ENCODE results near the gene CD200.

CD200 gene

GRCh38 chr3:112381673-112382542 is 49.0 kb downstream of the CD200 start:
- Histone ChIP-seq H3K9ac (ENCODE audit: low read depth, low read length) (no peak overlapping the region), H3K4me1 (ENCODE audit: control insufficient read depth, insufficient read depth, low read length) (peaks cover 8% of the 10 kb centered on the region), H3K27me3 (ENCODE audit: control insufficient read depth, insufficient read depth, low read length) (no peaks in the 10 kb centered on the region), H3K9me3 (ENCODE audit: control insufficient read depth, insufficient read depth, low read length) (no peaks in the 10 kb centered on the region), H3K36me3 (ENCODE audit: control insufficient read depth, insufficient read depth, low read length) (no peaks in the 10 kb centered on the region), H3K4me3 (ENCODE audit: low read depth, low read length) (no peak overlapping the region)

- Histone ChIP-seq H3K36me3 (ENCODE audit: control insufficient read depth, insufficient read depth, low read length) (no peaks in the 10 kb centered on the region), H3K9ac (ENCODE audit: low read depth, low read length) (no peak overlapping the region), H3K4me1 (ENCODE audit: control insufficient read depth, insufficient read depth, low read length) (peaks cover 5% of the 10 kb centered on the region), H3K4me3 (ENCODE audit: low read depth, low read length) (no peak overlapping the region), H3K9me3 (ENCODE audit: control insufficient read depth, insufficient read depth, low read length) (no peaks in the 10 kb centered on the region), H3K27me3 (ENCODE audit: control insufficient read depth, insufficient read depth, low read length) (no peaks in the 10 kb centered on the region)
Measured at GRCh38 chr3:112382543-112383160, 49.7 kb downstream of the CD200 start.

- H3K9me3 ChIP-seq (ENCODE audit: control insufficient read depth, insufficient read depth, low read length) = no peaks in the 10 kb centered on the region
- no peaks in the 10 kb centered on the region for H3K36me3 ChIP-seq (ENCODE audit: control insufficient read depth, insufficient read depth, low read length)
- H3K4me3 ChIP-seq (ENCODE audit: low read depth, low read length) = no peak overlapping the region
- H3K9ac ChIP-seq (ENCODE audit: low read depth, low read length) = no peak overlapping the region
- no peaks in the 10 kb centered on the region for H3K4me1 ChIP-seq (ENCODE audit: control insufficient read depth, insufficient read depth, low read length)
- no peaks in the 10 kb centered on the region for H3K27me3 ChIP-seq (ENCODE audit: control insufficient read depth, insufficient read depth, low read length)
Measured at GRCh38 chr3:112384769-112385168, 51.8 kb downstream of the CD200 start.

- Histone ChIP-seq H3K36me3 (ENCODE audit: control insufficient read depth, insufficient read depth, low read length) (no peaks in the 10 kb centered on the region), H3K4me1 (ENCODE audit: control insufficient read depth, insufficient read depth, low read length) (peaks cover 10% of the 10 kb centered on the region), H3K4me3 (ENCODE audit: low read depth, low read length) (no peak overlapping the region), H3K27me3 (ENCODE audit: control insufficient read depth, insufficient read depth, low read length) (no peaks in the 10 kb centered on the region), H3K9me3 (ENCODE audit: control insufficient read depth, insufficient read depth, low read length) (peaks cover 9% of the 10 kb centered on the region), H3K9ac (ENCODE audit: low read depth, low read length) (no peak overlapping the region)
Measured at GRCh38 chr3:112388972-112389371, 56.0 kb downstream of the CD200 start.

GRCh38 chr3:112389961-112390360 is 57.0 kb downstream of the CD200 start:
- Histone ChIP-seq H3K9ac (ENCODE audit: low read depth, low read length) (no peak overlapping the region), H3K4me3 (ENCODE audit: low read depth, low read length) (no peak overlapping the region), H3K36me3 (ENCODE audit: control insufficient read depth, insufficient read depth, low read length) (no peaks in the 10 kb centered on the region), H3K27me3 (ENCODE audit: control insufficient read depth, insufficient read depth, low read length) (no peaks in the 10 kb centered on the region), H3K4me1 (ENCODE audit: control insufficient read depth, insufficient read depth, low read length) (peaks cover 10% of the 10 kb centered on the region), H3K9me3 (ENCODE audit: control insufficient read depth, insufficient read depth, low read length) (peaks cover 9% of the 10 kb centered on the region)

- Histone ChIP-seq H3K9me3 (ENCODE audit: control insufficient read depth, insufficient read depth, low read length) (peaks cover 9% of the 10 kb centered on the region), H3K4me3 (ENCODE audit: low read depth, low read length) (no peak overlapping the region), H3K27me3 (ENCODE audit: control insufficient read depth, insufficient read depth, low read length) (no peaks in the 10 kb centered on the region), H3K4me1 (ENCODE audit: control insufficient read depth, insufficient read depth, low read length) (peaks cover 10% of the 10 kb centered on the region), H3K9ac (ENCODE audit: low read depth, low read length) (no peak overlapping the region), H3K36me3 (ENCODE audit: control insufficient read depth, insufficient read depth, low read length) (no peaks in the 10 kb centered on the region)
Measured at GRCh38 chr3:112390783-112391641, 58.1 kb downstream of the CD200 start.

GRCh38 chr3:112391648-112392047 is 58.7 kb downstream of the CD200 start:
- Histone ChIP-seq H3K9ac (ENCODE audit: low read depth, low read length) (no peak overlapping the region), H3K9me3 (ENCODE audit: control insufficient read depth, insufficient read depth, low read length) (peaks cover 9% of the 10 kb centered on the region), H3K4me1 (ENCODE audit: control insufficient read depth, insufficient read depth, low read length) (peaks cover 10% of the 10 kb centered on the region), H3K4me3 (ENCODE audit: low read depth, low read length) (no peak overlapping the region), H3K27me3 (ENCODE audit: control insufficient read depth, insufficient read depth, low read length) (no peaks in the 10 kb centered on the region), H3K36me3 (ENCODE audit: control insufficient read depth, insufficient read depth, low read length) (no peaks in the 10 kb centered on the region)

GRCh38 chr3:112392393-112393359 is 59.7 kb downstream of the CD200 start:
- H3K27me3 ChIP-seq (ENCODE audit: control insufficient read depth, insufficient read depth, low read length) = no peaks in the 10 kb centered on the region
- no peak overlapping the region for H3K9ac ChIP-seq (ENCODE audit: low read depth, low read length)
- H3K9me3 ChIP-seq (ENCODE audit: control insufficient read depth, insufficient read depth, low read length) = peaks cover 9% of the 10 kb centered on the region
- peaks cover 10% of the 10 kb centered on the region for H3K4me1 ChIP-seq (ENCODE audit: control insufficient read depth, insufficient read depth, low read length)
- no peak overlapping the region for H3K4me3 ChIP-seq (ENCODE audit: low read depth, low read length)
- no peaks in the 10 kb centered on the region for H3K36me3 ChIP-seq (ENCODE audit: control insufficient read depth, insufficient read depth, low read length)

- Histone ChIP-seq H3K4me1 (ENCODE audit: control insufficient read depth, insufficient read depth, low read length) (peaks cover 10% of the 10 kb centered on the region), H3K36me3 (ENCODE audit: control insufficient read depth, insufficient read depth, low read length) (no peaks in the 10 kb centered on the region), H3K9me3 (ENCODE audit: control insufficient read depth, insufficient read depth, low read length) (peaks cover 9% of the 10 kb centered on the region), H3K9ac (ENCODE audit: low read depth, low read length) (no peak overlapping the region), H3K4me3 (ENCODE audit: low read depth, low read length) (no peak overlapping the region), H3K27me3 (ENCODE audit: control insufficient read depth, insufficient read depth, low read length) (no peaks in the 10 kb centered on the region)
Measured at GRCh38 chr3:112393360-112393728, 60.4 kb downstream of the CD200 start.

- H3K4me1 ChIP-seq (ENCODE audit: control insufficient read depth, insufficient read depth, low read length) = peaks cover 15% of the 10 kb centered on the region
- no peaks in the 10 kb centered on the region for H3K27me3 ChIP-seq (ENCODE audit: control insufficient read depth, insufficient read depth, low read length)
- no peak overlapping the region for H3K4me3 ChIP-seq (ENCODE audit: low read depth, low read length)
- peaks cover 9% of the 10 kb centered on the region for H3K9me3 ChIP-seq (ENCODE audit: control insufficient read depth, insufficient read depth, low read length)
- H3K36me3 ChIP-seq (ENCODE audit: control insufficient read depth, insufficient read depth, low read length) = no peaks in the 10 kb centered on the region
- no peak overlapping the region for H3K9ac ChIP-seq (ENCODE audit: low read depth, low read length)
Measured at GRCh38 chr3:112394003-112394640, 61.2 kb downstream of the CD200 start.
